NT2/D1 (cell line): ENCODE results near the gene CASTOR1.

Experiments
- SUZ12 ChIP-seq: IDR thresholded peaks from 2 replicates; pipeline ENCODE4 v1.6.1; 2011; ENCODE audit not compliant: insufficient read length, insufficient read depth; ENCODE audit errors: extremely low read depth
- YY1 ChIP-seq: IDR thresholded peaks from 2 replicates; pipeline ENCODE4 v1.6.1; 2011; ENCODE audit not compliant: insufficient read length, insufficient read depth
- ZNF274 ChIP-seq: IDR thresholded peaks from 2 replicates; pipeline ENCODE4 v1.6.1; 2011; ENCODE audit warnings: mild to moderate bottlenecking, low read depth, low read length

- TF ChIP-seq ZNF274: no peak
- TF ChIP-seq YY1: no peak
- no peak for TF ChIP-seq SUZ12
Observed at GRCh38 chr22:30244066-30244465, 45.2 kb downstream of the CASTOR1 start.
